ENCODE results near the gene SLC22A17.
"Not testable (repeated sequence)": the region's sequence is repeated elsewhere in the genome, so short reads cannot be mapped to it uniquely, and the experiment has no call there.

SLC22A17 gene

DNA sequence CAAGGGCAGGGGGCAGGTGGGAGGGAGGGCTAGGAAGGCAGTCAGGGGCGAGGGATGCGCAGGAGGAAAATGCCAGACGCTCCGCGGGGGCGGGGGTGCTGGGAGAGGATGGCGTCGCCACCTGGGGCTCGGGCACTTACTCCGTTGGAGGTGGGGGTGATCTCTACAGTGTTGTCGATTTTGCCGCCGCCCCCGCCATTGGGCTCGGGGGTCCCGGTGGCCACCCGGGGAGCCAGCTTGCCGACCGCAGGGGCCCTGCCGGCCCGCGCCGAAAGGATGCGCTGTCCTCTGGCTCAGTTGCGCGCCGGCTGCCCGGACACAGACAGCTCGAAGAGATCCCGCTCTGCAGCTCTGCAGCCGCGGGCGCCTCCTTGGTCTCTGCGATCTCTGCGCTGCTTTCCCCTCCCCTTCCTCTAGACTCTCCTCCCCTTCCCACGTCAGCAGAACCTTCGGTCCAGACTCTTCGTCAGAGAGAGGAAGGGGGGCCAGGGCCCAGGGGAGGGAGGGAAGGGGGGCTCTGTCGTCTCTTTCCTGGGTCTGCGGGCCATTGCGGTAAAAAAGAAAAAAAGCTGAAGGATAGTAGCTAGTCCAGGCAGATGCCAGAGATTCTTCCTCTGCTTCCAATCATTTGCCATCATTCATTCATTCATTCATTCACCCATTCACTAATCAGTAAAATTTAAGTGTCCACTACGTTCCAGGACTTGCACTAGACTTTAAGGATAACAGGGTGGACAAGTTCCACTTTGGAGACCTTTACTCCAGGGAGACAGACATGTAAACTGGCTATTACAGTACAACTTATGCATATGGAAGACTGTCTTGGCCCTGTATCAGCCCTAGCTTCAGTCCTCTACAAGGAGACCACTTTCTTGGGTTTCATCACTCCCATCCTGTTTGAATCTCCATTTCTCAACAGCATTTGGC is at the start of gene SLC22A17:
Gene SLC22A17, minus strand, starts transcription at position 382 of the 927 bp plus-strand sequence.
- Histone ChIP-seq H3K27ac (no peak within 1 kb of the TSS), H3K36me3 (no peaks in the 10 kb centered on the region), H3K4me1 (ENCODE audit: control insufficient read depth in 1 of 2, insufficient read depth in 1 of 2, low read depth in 1 of 2, low read length in 1 of 2) (peaks cover 0 to 14% of the 10 kb centered on the region in 2 experiments), H3K4me3 (ENCODE audit: low read depth in 1 of 2, low read length in 1 of 2) (peak within 1 kb of the TSS in 1 of 2 experiments; percentile 10), H3K27me3 (peaks cover 88% of the 10 kb centered on the region), H3K9me3 (no peaks in the 10 kb centered on the region)
- TF ChIP-seq, protein P1, sequence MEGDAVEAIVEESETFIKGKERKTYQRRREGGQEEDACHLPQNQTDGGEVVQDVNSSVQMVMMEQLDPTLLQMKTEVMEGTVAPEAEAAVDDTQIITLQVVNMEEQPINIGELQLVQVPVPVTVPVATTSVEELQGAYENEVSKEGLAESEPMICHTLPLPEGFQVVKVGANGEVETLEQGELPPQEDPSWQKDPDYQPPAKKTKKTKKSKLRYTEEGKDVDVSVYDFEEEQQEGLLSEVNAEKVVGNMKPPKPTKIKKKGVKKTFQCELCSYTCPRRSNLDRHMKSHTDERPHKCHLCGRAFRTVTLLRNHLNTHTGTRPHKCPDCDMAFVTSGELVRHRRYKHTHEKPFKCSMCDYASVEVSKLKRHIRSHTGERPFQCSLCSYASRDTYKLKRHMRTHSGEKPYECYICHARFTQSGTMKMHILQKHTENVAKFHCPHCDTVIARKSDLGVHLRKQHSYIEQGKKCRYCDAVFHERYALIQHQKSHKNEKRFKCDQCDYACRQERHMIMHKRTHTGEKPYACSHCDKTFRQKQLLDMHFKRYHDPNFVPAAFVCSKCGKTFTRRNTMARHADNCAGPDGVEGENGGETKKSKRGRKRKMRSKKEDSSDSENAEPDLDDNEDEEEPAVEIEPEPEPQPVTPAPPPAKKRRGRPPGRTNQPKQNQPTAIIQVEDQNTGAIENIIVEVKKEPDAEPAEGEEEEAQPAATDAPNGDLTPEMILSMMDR (IDR thresholded peaks at IDR 0.05): no peak

DNA sequence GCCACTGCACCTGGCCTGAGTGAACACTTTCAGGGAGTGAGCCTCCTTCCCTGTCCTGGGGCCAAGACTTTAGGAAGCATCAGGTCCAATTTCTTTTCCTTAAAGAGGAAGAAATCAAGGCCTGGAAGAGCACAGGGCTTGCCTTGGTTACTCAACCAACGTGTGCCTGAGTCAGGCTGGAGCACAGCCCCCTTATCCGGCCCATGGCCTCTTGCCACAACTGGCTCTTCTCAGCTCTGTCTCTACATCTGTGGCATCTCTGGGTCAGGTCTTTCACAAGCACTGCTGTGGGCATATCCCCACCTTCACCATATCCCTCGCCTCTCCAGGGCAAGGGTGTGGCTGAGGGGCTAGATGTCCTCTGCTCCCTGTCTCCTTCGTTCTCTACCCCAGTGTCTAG is 48.6 kb upstream of the SLC22A17 start:
- H3K27me3 ChIP-seq: no peaks in the 10 kb centered on the region

GRCh38 chr14:23400496-23401149 is 47.9 kb upstream of the SLC22A17 start:
- H3K4me1 ChIP-seq (ENCODE audit: control insufficient read depth in 1 of 2, insufficient read depth in 1 of 2, low read depth in 1 of 2, low read length in 1 of 2); H3K9me3 ChIP-seq; H3K4me3 ChIP-seq (ENCODE audit: low read depth in 1 of 2, low read length in 1 of 2); H3K27ac ChIP-seq; H3K27me3 ChIP-seq; H3K36me3 ChIP-seq: not testable (repeated sequence)

More for the DNA sequence above, 48.6 kb upstream of the SLC22A17 start:
- Histone ChIP-seq H3K9me3 (no peaks in the 10 kb centered on the region), H3K27ac (no peak overlapping the region), H3K4me3 (ENCODE audit: low read depth in 1 of 2, low read length in 1 of 2) (no peak overlapping the region), H3K36me3 (no peaks in the 10 kb centered on the region), H3K4me1 (ENCODE audit: control insufficient read depth in 1 of 2, insufficient read depth in 1 of 2, low read depth in 1 of 2, low read length in 1 of 2) (no peaks in the 10 kb centered on the region)
- TF ChIP-seq, protein P1 (IDR thresholded peaks at IDR 0.05): no peak

GRCh38 chr14:23399591-23399990 is 46.9 kb upstream of the SLC22A17 start:
- Histone ChIP-seq H3K27me3 (no peaks in the 10 kb centered on the region), H3K4me3 (ENCODE audit: low read depth in 1 of 2, low read length in 1 of 2) (no peak overlapping the region), H3K27ac (no peak overlapping the region), H3K9me3 (no peaks in the 10 kb centered on the region), H3K4me1 (ENCODE audit: control insufficient read depth in 1 of 2, insufficient read depth in 1 of 2, low read depth in 1 of 2, low read length in 1 of 2) (no peaks in the 10 kb centered on the region), H3K36me3 (no peaks in the 10 kb centered on the region)
- TF ChIP-seq, protein P1 (IDR thresholded peaks at IDR 0.05): no peak

- TF ChIP-seq, protein P1 (IDR thresholded peaks at IDR 0.05): no peak
- Histone ChIP-seq H3K36me3 (no peaks in the 10 kb centered on the region), H3K4me1 (ENCODE audit: control insufficient read depth in 1 of 2, insufficient read depth in 1 of 2, low read depth in 1 of 2, low read length in 1 of 2) (no peaks in the 10 kb centered on the region), H3K4me3 (ENCODE audit: low read depth in 1 of 2, low read length in 1 of 2) (no peak overlapping the region), H3K27me3 (no peaks in the 10 kb centered on the region), H3K9me3 (no peaks in the 10 kb centered on the region), H3K27ac (no peak overlapping the region)
Observed at GRCh38 chr14:23399136-23399535, 46.4 kb upstream of the SLC22A17 start.

GRCh38 chr14:23398348-23398747 is 45.7 kb upstream of the SLC22A17 start:
- Histone ChIP-seq H3K4me3 (ENCODE audit: low read depth in 1 of 2, low read length in 1 of 2) (no peak overlapping the region), H3K27me3 (peaks cover 2% of the 10 kb centered on the region), H3K27ac (no peak overlapping the region), H3K36me3 (no peaks in the 10 kb centered on the region), H3K9me3 (no peaks in the 10 kb centered on the region), H3K4me1 (ENCODE audit: control insufficient read depth in 1 of 2, insufficient read depth in 1 of 2, low read depth in 1 of 2, low read length in 1 of 2) (no peaks in the 10 kb centered on the region)
- TF ChIP-seq, protein P1 (IDR thresholded peaks at IDR 0.05): no peak

Data from neutrophil (primary cell).